Fibroblast of villous mesenchyme (primary cell): ENCODE results near the gene RAB8B. TPM values are rescaled to one million over a fixed set of nuclear protein-coding genes. Genes with fewer than 3 reads are reported as not detected.

Source experiments
- DNase-seq: peaks from one replicate; pipeline ENCODE4 v3.0.0-alpha.2; 2010; ENCODE audit warnings: low read depth
- H3K4me3 ChIP-seq: 2 replicates; pipeline ENCODE4 v1.5.1; 2011; ENCODE audit warnings: low read depth, mild to moderate bottlenecking, low read length
- CTCF ChIP-seq: IDR thresholded peaks from 2 replicates; pipeline ENCODE4 v1.5.1; 2012; ENCODE audit warnings: low read depth, mild to moderate bottlenecking, low read length; ENCODE audit not compliant: insufficient read depth
- total RNA-seq: library from RNA; depleted of rRNA; stranded (reverse); fragments of >200 nt; gene quantifications from 2 replicates; pipeline ENCODE4 v1.2.3, GENCODE V29; 2012

Gene RAB8B
- total RNA-seq, 1 donor: 97.2 TPM

DNA sequence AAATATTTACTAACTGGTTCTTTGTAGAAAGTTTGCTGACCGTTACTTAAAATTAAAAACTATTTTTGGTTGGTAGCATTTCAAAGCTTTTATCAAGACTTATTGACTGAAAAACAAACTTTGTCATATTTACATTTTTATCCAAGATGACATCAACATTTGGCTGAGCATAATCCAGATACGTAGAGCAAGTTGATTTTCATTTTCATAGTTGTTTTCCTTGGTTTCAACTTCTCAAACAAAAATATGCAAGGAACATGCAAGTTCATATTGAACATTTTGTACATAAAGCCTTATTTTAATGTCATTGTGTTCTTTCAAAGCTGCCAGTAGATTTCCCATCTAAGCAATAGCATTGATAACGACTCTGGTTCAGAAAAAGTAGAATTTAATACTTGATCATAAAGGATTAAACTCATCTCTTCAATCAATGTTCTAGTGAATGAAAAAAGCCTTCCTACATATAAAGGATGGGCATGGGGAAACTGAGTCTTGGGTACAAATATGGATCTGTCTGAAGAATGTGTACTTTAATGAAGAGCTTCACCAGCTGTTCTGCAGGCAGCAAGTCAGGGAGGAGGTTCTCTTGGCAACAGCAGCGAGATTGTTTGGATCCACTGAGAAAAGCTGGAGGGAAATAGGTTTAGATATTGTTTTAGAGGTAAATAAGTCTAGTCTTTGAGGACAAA lies 5.6 kb downstream of the RAB8B start:
- peak; percentile 49 for DNase-seq
- no peak for TF ChIP-seq CTCF
- no peak overlapping the region for H3K4me3 ChIP-seq

DNA sequence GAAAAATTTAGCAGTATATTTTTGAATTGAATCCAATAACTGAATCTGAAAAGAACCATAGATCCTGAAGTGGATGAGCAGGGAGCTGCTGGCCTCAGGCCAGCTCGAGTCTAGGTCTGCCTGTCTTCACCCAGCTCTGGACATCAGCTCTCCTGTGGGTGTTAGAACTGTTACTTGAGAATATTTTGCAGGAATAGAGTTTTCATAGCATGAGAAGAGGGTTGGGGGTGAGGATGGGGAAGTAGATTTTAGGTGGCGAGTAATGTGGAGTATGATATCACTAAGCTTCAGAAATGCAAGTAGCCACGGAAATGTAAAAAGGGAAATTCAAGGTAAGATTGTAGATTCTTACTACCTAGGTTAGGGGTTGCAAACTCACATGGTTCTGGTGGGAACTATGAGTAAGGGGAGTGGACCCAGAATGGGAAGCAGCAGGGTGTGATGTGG lies 6.2 kb downstream of the RAB8B start:
- no peak for DNase-seq
- TF ChIP-seq CTCF: no peak
- H3K4me3 ChIP-seq: no peak overlapping the region

DNA sequence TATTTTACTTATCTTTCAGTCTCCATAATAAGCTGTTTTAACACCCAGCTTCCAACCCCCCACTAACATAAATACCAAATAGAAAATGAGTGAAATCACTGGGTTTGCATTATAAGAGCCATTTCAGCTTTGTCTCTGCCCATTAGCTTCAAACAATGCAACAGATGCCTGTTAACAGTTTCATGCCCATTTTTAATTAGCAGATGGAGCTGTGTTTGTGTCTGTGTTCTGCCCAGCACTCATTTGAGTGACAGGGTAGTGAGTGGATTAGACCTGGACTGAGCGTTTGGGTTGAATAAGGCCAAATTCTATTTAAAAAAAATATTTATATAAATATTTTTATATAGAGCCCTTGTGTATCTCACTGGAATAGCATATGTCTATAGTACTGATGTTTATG lies 7.4 kb downstream of the RAB8B start:
- TF ChIP-seq CTCF: no peak
- DNase-seq: no peak
- H3K4me3 ChIP-seq: no peak overlapping the region

GRCh38 chr15:63197626-63198025 lies 8.2 kb downstream of the RAB8B start:
- H3K4me3 ChIP-seq: no peak overlapping the region
- no peak for TF ChIP-seq CTCF
- no peak for DNase-seq

- DNase-seq: peak; percentile 97
- no peak overlapping the region for H3K4me3 ChIP-seq
- no peak for TF ChIP-seq CTCF
Measured at GRCh38 chr15:63198371-63199250, 9.2 kb downstream of the RAB8B start.

DNA sequence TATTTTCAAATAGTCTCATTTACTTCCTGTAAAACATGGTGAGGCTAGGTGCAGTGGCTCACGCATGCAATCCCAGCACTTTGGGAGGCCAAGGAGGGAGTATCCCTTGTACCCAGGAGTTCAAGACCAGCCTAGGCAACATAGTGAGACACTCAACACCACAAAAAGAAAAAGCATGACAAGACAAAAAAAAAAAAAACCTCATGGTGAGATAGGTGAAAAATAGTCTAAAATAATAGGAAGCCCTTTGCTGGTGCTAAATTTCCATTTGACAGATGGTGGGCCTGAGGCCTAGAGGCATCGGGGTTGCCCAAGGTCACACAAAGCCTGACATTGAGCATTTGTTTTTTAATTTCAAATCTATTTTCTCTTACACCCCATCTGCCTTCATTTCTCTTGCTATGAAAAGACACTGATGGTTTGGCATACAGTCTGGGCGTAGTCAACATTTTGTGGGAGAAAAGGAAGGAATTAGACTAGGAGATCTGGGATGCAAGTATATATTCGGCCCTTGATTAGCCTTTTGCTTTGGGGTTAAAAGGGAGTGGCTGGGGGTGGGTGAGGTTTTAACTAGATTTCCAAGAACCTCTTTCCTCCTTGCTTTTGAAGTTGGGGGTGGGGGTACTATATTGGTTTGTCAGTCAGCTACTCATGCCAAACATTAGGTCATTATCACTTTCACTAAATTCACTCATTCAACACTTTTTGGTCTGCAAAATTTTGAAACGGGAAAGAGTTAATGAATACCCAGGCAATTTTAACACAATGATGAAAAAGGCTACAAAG lies 11.3 kb downstream of the RAB8B start:
- H3K4me3 ChIP-seq: no peak overlapping the region
- TF ChIP-seq CTCF: no peak
- no peak for DNase-seq
